ACC112 (cell line): Measurements from ENCODE around the gene CKS1B.
A peak's percentile ranks its signal among the peaks of the same experiment; 100 is the strongest.

Experiments used
- H2AFZ ChIP-seq: fragments of 200-600 bp; sonication (generic); one replicate; pipeline ENCODE4 v1.6.0; 2017; ENCODE audit warnings: antibody characterized with exemption, low read length; ENCODE audit not compliant: unreplicated experiment
- H3K27ac ChIP-seq: fragments of 200-600 bp; sonication (generic); 2 replicates; pipeline ENCODE4 v1.5.1; 2014; ENCODE audit warnings: low read depth, mild to moderate bottlenecking, antibody characterized with exemption, low read length, moderate library complexity
- H3K27me3 ChIP-seq: fragments of 200-600 bp; sonication (generic); 2 replicates; pipeline ENCODE4 v1.6.1; 2014; ENCODE audit warnings: mild to moderate bottlenecking, antibody characterized with exemption, low read length, moderate library complexity, mixed read lengths; ENCODE audit not compliant: insufficient read depth
- H3K36me3 ChIP-seq: fragments of 200-600 bp; sonication (generic); 2 replicates; pipeline ENCODE4 v1.6.1; 2016; ENCODE audit warnings: mild to moderate bottlenecking, antibody characterized with exemption, low read length, moderate library complexity, mixed read lengths; ENCODE audit not compliant: insufficient read depth
- H3K4me1 ChIP-seq: fragments of 200-600 bp; sonication (generic); one replicate; pipeline ENCODE4 v1.6.1; 2016; ENCODE audit warnings: low read length, mixed read lengths; ENCODE audit not compliant: insufficient read depth, unreplicated experiment, control insufficient read depth
- H3K4me3 ChIP-seq: fragments of 200-600 bp; sonication (generic); 2 replicates; pipeline ENCODE4 v1.5.1; 2014; ENCODE audit warnings: mild to moderate bottlenecking, low read depth, low read length
- H3K79me2 ChIP-seq: fragments of 200-600 bp; sonication (generic); one replicate; pipeline ENCODE4 v1.6.0; 2016; ENCODE audit warnings: low read length; ENCODE audit not compliant: control insufficient read depth, unreplicated experiment, insufficient read depth

Gene CKS1B

GRCh38 chr1:154938604-154939399 lies 35.7 kb upstream of the CKS1B start:
- peak overlapping the region; percentile 92; the same call in 1 of the 2 replicates for H3K27ac ChIP-seq
- H3K4me1 ChIP-seq = peaks cover 18% of the 10 kb centered on the region
- no peaks in the 10 kb centered on the region for H3K36me3 ChIP-seq
- no peak overlapping the region for H3K4me3 ChIP-seq
- no peaks in the 10 kb centered on the region for H3K27me3 ChIP-seq
- no peak overlapping the region for H2AFZ ChIP-seq
- peaks cover 11% of the 10 kb centered on the region for H3K79me2 ChIP-seq

DNA sequence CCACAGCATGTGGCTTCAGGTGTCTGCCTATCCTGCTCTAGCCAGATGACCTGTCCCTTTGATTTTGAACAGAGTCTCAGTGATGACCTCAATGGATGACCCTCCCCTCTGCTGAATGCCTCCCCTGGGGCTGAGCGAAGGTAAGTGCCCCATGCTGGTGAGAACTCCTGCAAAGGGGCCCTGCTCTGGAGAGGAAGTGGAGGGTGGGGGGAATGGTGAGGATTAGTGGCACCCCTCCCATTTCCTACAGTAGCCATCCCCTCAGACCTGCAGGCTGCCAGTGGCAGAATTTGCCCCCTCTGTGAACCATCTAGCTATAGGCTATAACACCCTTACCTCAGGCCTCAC lies 34.3 kb upstream of the CKS1B start:
- no peak overlapping the region for H2AFZ ChIP-seq
- H3K36me3 ChIP-seq = no peaks in the 10 kb centered on the region
- H3K27ac ChIP-seq = no peak overlapping the region
- H3K4me1 ChIP-seq = peaks cover 26% of the 10 kb centered on the region
- no peaks in the 10 kb centered on the region for H3K27me3 ChIP-seq
- peaks cover 10% of the 10 kb centered on the region for H3K79me2 ChIP-seq
- H3K4me3 ChIP-seq = no peak overlapping the region

DNA sequence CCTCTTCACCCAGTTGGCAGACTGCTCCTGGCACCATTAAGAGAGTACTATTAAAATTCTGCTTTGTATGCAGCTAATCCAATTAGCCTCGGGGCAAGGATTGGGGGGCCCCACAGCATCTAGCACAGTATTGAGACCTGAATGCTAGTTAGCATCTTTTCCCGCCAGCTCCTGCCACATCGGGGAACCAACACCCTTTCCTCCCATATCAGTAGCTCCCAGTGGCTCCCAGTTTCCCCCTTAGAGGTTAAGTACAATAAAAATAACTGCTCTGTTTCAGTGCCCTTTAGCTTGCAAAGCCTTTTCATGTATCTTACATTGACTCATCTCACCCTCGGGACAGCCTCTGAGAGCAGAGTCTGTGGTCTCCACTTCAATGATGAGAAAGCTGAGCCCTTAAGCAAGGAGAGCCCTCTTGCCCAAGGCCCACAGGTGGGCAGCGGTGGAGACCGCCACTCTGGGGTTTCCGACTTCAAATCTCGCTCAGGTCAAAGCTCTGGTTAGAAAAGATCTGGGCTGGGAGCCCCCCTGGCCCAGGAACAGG lies 33.8 kb upstream of the CKS1B start:
- no peak overlapping the region for H3K27ac ChIP-seq

DNA sequence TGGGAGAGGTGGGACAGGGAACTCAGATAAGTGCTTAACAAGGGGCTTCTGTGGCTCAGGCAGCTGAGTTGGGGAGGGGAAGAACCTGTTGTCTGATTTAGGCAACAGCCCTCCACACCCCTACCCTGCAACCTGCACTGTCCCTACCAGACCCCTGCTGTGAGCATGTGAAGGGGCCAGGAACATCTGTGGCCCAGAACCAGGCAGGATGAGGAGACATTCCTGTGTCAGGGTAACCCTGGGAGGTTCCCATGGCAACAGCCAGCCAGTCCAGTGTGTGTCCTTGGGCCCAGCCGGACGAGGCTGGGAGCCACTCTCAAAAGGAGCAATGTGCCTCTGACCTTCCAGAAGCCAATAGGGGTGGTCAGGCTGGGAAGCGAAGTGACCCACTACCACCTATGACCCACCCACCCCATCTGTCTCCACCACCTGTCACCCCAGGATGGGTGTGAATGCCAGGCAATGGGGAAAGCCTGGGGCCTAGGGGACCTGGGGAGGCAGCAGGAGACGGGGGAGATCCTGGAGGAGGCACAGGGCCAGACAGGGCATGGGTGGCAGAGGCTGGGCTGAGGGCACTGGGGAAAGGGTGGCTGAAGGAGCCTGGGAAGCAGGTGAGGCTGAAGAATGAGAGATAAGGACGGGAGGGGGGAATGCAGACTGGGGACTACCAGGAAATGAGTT lies 33.0 kb upstream of the CKS1B start:
- peaks cover 19% of the 10 kb centered on the region for H3K4me1 ChIP-seq
- H3K27ac ChIP-seq = no peak overlapping the region
- no peaks in the 10 kb centered on the region for H3K27me3 ChIP-seq
- H2AFZ ChIP-seq = no peak overlapping the region
- H3K36me3 ChIP-seq = no peaks in the 10 kb centered on the region
- H3K4me3 ChIP-seq = no peak overlapping the region
- no peaks in the 10 kb centered on the region for H3K79me2 ChIP-seq

More for the DNA sequence above, 33.8 kb upstream of the CKS1B start:
- Histone ChIP-seq H3K36me3 (no peaks in the 10 kb centered on the region), H3K4me3 (no peak overlapping the region), H3K27me3 (no peaks in the 10 kb centered on the region), H3K79me2 (peaks cover 4% of the 10 kb centered on the region), H2AFZ (no peak overlapping the region), H3K4me1 (peaks cover 22% of the 10 kb centered on the region)

DNA sequence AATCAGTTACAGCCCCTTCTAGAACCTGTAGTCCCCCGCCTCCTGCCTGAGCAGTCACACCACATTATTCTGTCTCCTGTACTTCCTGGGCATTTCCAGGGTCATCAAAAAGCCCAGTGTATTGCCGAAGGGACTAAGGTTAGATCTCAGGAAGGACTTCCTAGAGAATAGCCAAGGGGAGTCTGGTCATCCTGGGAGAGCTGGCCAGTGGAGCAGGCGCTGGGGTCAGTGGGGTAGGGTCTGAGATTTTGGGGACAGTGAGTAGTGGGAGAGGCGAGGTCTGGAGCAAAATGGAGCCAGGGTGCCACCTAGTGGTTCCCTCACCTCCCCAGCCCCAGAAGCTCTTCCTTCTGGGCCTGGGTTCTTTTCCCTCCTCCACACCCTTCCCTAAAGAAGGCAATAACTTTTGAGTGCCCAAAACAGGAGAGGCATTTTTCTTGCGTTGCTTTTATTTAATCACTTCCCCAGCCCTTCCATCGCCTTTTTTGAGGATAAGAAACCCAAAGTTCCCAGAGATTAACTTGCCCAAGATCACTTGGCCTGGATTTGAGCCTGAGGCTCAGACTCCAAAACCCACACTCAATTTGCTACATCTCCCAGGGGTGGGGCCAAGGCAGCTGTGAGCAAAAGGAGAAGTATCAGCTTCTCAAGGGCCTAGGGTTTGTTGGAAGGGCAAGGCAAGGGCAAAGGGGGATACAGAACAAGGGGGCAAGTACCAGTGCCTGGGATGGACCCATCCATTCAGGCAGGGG lies 30.7 kb upstream of the CKS1B start:
- H3K4me1 ChIP-seq = peaks cover 9% of the 10 kb centered on the region
- no peak overlapping the region for H2AFZ ChIP-seq
- no peak overlapping the region for H3K4me3 ChIP-seq
- H3K79me2 ChIP-seq = no peaks in the 10 kb centered on the region
- H3K27me3 ChIP-seq = no peaks in the 10 kb centered on the region
- H3K27ac ChIP-seq = no peak overlapping the region
- no peaks in the 10 kb centered on the region for H3K36me3 ChIP-seq

GRCh38 chr1:154944401-154945159 lies 29.9 kb upstream of the CKS1B start:
- Histone ChIP-seq H3K4me1 (peaks cover 9% of the 10 kb centered on the region), H3K36me3 (no peaks in the 10 kb centered on the region), H3K4me3 (no peak overlapping the region), H2AFZ (no peak overlapping the region), H3K27ac (no peak overlapping the region), H3K27me3 (no peaks in the 10 kb centered on the region), H3K79me2 (no peaks in the 10 kb centered on the region)

- Histone ChIP-seq H3K27me3 (no peaks in the 10 kb centered on the region), H3K79me2 (no peaks in the 10 kb centered on the region), H2AFZ (no peak overlapping the region), H3K27ac (no peak overlapping the region), H3K36me3 (no peaks in the 10 kb centered on the region), H3K4me1 (peaks cover 9% of the 10 kb centered on the region), H3K4me3 (no peak overlapping the region)
Measured at GRCh38 chr1:154945160-154945961, 29.1 kb upstream of the CKS1B start.

DNA sequence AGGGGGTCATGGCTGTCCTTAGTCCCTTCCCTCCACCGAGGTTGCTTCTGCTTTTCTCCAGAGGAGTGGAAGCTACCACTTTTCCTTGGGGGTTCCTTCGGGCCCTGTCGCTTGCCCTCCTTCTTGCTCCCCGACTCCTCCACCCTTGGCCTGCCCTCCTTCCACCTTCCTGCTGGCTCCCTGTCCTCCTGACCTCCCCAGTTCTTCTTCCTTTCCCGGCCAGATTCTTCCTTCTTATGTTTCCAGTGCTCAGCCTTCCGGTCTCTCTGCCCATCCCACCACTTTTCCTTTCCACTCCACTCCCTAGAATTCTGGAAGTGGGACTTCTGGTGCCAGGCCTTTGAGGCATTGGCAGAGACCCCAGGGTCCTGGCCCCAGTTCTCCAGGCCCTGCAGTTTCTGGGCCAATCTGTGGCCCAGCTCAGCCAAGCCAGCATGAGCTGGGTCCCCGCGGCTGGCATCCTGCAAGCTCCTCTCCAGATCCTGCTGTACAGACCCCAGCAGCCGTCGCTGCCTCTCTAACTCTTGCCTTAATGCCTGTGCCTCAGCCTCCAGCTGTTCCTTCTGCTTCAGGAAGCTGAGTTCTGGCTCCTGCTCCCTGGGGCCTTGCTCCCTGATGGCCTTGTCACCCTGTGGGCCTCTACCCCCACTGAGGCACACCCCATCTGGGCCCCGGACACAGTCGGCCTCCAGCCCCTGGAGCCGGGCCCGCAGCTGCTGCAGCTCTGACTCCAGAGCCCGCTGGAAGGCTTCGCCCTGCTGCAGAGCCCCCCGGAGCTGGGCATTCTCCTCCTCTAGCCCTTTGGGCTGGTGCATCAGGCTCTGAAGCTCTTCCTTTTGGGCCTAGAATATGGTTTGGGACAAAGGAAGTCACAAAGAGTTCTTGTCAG lies 28.3 kb upstream of the CKS1B start:
- no peak overlapping the region for H3K4me3 ChIP-seq
- H3K79me2 ChIP-seq = no peaks in the 10 kb centered on the region
- H3K36me3 ChIP-seq = no peaks in the 10 kb centered on the region
- no peaks in the 10 kb centered on the region for H3K27me3 ChIP-seq
- H3K4me1 ChIP-seq = peaks cover 9% of the 10 kb centered on the region
- H2AFZ ChIP-seq = no peak overlapping the region
- no peak overlapping the region for H3K27ac ChIP-seq

GRCh38 chr1:154948079-154948478 lies 26.4 kb upstream of the CKS1B start:
- Histone ChIP-seq H3K27ac (no peak overlapping the region), H3K4me3 (no peak overlapping the region), H2AFZ (no peak overlapping the region), H3K36me3 (no peaks in the 10 kb centered on the region), H3K27me3 (no peaks in the 10 kb centered on the region), H3K4me1 (peaks cover 9% of the 10 kb centered on the region), H3K79me2 (no peaks in the 10 kb centered on the region)
